ENCODE measurements around the gene OR2L2. TPM values are rescaled to one million over a fixed set of nuclear protein-coding genes. Genes with fewer than 3 reads are reported as not detected.
"Not testable (repeated sequence)": the region's sequence is repeated elsewhere in the genome, so short reads cannot be mapped to it uniquely, and the experiment has no call there.

Gene OR2L2
- total RNA-seq, 1 donor from 2014 or later, result 0.09 TPM

GRCh38 chr1:248047008-248047407 lies 17.1 kb downstream of the OR2L2 start:
- H3K4me1 Mint-ChIP-seq, result no peaks in the 10 kb centered on the region
- peaks cover 29% of the 10 kb centered on the region for H3K9me3 Mint-ChIP-seq
- no peak for DNase-seq (ENCODE audit: low read depth, low spot score)
- H3K27ac Mint-ChIP-seq (ENCODE audit: unreplicated experiment), result no peak overlapping the region
- H3K36me3 Mint-ChIP-seq (ENCODE audit: low read depth), result no peaks in the 10 kb centered on the region
- TF ChIP-seq CTCF (conservative IDR thresholded peaks at IDR 0.05), result no peak
- H3K27me3 Mint-ChIP-seq (ENCODE audit: low read depth), result no peaks in the 10 kb centered on the region
- no peak overlapping the region for H3K4me3 Mint-ChIP-seq

GRCh38 chr1:248054671-248055070 lies 24.8 kb downstream of the OR2L2 start:
- peaks cover 35% of the 10 kb centered on the region for H3K9me3 Mint-ChIP-seq
- H3K4me3 Mint-ChIP-seq, result no peak overlapping the region
- H3K27me3 Mint-ChIP-seq (ENCODE audit: low read depth), result no peaks in the 10 kb centered on the region
- no peak overlapping the region for H3K27ac Mint-ChIP-seq (ENCODE audit: unreplicated experiment)
- H3K36me3 Mint-ChIP-seq (ENCODE audit: low read depth), result peaks cover 4% of the 10 kb centered on the region
- DNase-seq (ENCODE audit: low read depth, low spot score), result no peak
- TF ChIP-seq CTCF (conservative IDR thresholded peaks at IDR 0.05), result no peak
- H3K4me1 Mint-ChIP-seq, result no peaks in the 10 kb centered on the region

GRCh38 chr1:248055261-248055660 lies 25.4 kb downstream of the OR2L2 start:
- peaks cover 35% of the 10 kb centered on the region for H3K9me3 Mint-ChIP-seq
- no peak for TF ChIP-seq CTCF (conservative IDR thresholded peaks at IDR 0.05)
- peaks cover 4% of the 10 kb centered on the region for H3K36me3 Mint-ChIP-seq (ENCODE audit: low read depth)
- no peak overlapping the region for H3K27ac Mint-ChIP-seq (ENCODE audit: unreplicated experiment)
- H3K27me3 Mint-ChIP-seq (ENCODE audit: low read depth), result no peaks in the 10 kb centered on the region
- DNase-seq (ENCODE audit: low read depth, low spot score), result no peak
- no peak overlapping the region for H3K4me3 Mint-ChIP-seq
- H3K4me1 Mint-ChIP-seq, result no peaks in the 10 kb centered on the region

GRCh38 chr1:248065071-248065470 lies 35.2 kb downstream of the OR2L2 start:
- DNase-seq (ENCODE audit: low read depth, low spot score), result no peak
- no peak for TF ChIP-seq CTCF (conservative IDR thresholded peaks at IDR 0.05)
- Mint-ChIP-seq H3K36me3 (ENCODE audit: low read depth) (peaks cover 6% of the 10 kb centered on the region), H3K27ac (ENCODE audit: unreplicated experiment) (no peak overlapping the region), H3K4me1 (no peaks in the 10 kb centered on the region), H3K4me3 (no peak overlapping the region), H3K27me3 (ENCODE audit: low read depth) (no peaks in the 10 kb centered on the region), H3K9me3 (peaks cover 17% of the 10 kb centered on the region)

- Mint-ChIP-seq H3K9me3 (peaks cover 15% of the 10 kb centered on the region), H3K27ac (ENCODE audit: unreplicated experiment) (no peak overlapping the region), H3K27me3 (ENCODE audit: low read depth) (no peaks in the 10 kb centered on the region), H3K36me3 (ENCODE audit: low read depth) (peaks cover 5% of the 10 kb centered on the region), H3K4me1 (no peaks in the 10 kb centered on the region), H3K4me3 (no peak overlapping the region)
- no peak for DNase-seq (ENCODE audit: low read depth, low spot score)
- TF ChIP-seq CTCF (conservative IDR thresholded peaks at IDR 0.05), result no peak
Observed at GRCh38 chr1:248065604-248066003, 35.7 kb downstream of the OR2L2 start.

GRCh38 chr1:248083864-248084263 lies 54.0 kb downstream of the OR2L2 start:
- peaks cover 14% of the 10 kb centered on the region for H3K9me3 Mint-ChIP-seq
- DNase-seq (ENCODE audit: low read depth, low spot score); H3K27me3 Mint-ChIP-seq (ENCODE audit: low read depth); H3K27ac Mint-ChIP-seq (ENCODE audit: unreplicated experiment); H3K36me3 Mint-ChIP-seq (ENCODE audit: low read depth); H3K4me3 Mint-ChIP-seq; H3K4me1 Mint-ChIP-seq: not testable (repeated sequence)

Other genes with a start within 250 kb of the OR2L2 start
- gene OR14A16, start 206.0 kb upstream of the OR2L2 start, total RNA-seq, result not detected in 2 replicates
- gene OR11L1, start 188.2 kb upstream of the OR2L2 start, total RNA-seq, result not detected in 2 replicates
- 1.6 and 2.1 TPM in 2 replicates for gene TRIM58, start 172.9 kb upstream of the OR2L2 start, total RNA-seq
- 0.75 and 0.96 TPM in 2 replicates for gene OR2W3, start 134.5 kb upstream of the OR2L2 start, total RNA-seq
- gene OR2T8, start 109.8 kb upstream of the OR2L2 start, total RNA-seq, result not detected in 2 replicates
- not detected in 2 replicates for gene OR2AJ1, start 105.2 kb upstream of the OR2L2 start, total RNA-seq
- gene OR2L8, start 81.2 kb upstream of the OR2L2 start, total RNA-seq, result not detected in 2 replicates
- gene OR2AK2, start 64.8 kb upstream of the OR2L2 start, total RNA-seq, result not detected in 2 replicates
- gene OR2L5, start 16.4 kb upstream of the OR2L2 start, total RNA-seq, result not detected in 2 replicates
- not detected in 2 replicates for gene OR2L3, start 16.8 kb downstream of the OR2L2 start, total RNA-seq
- gene OR2L13, start 65.1 kb downstream of the OR2L2 start, total RNA-seq, result not detected in 2 replicates
- gene OR2M5, start 115.1 kb downstream of the OR2L2 start, total RNA-seq, result not detected in 2 replicates
- gene OR2M2, start 144.8 kb downstream of the OR2L2 start, total RNA-seq, result not detected in 2 replicates
- gene OR2M3, start 167.2 kb downstream of the OR2L2 start, total RNA-seq, result not detected in 2 replicates
- not detected in 2 replicates for gene OR2M4, start 201.3 kb downstream of the OR2L2 start, total RNA-seq
- gene OR2T33, start 247.9 kb downstream of the OR2L2 start, total RNA-seq, result not detected in 2 replicates